ENCODE measurements around the gene MISP.

The MISP gene

DNA sequence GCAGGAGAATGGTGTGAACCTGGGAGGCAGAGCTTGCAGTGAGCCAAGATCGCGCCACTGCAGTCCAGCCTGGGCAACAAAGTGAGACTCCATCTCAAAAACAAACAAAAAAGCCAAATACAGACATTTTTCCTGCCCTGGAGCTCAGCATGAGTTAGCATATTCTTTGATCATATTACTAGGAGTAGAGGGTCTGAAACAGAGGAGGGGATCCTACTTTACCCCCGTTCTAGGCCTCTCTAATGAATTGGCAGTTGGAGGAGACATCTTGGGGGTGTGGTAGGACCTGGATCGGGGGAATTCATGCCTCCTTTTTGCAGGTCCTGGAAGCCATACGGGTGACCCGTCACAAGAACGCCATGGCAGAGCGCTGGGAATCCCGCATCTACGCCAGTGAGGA is 12.3 kb downstream of the MISP start:
- DNase-seq (ENCODE audit: extremely low read depth, low read depth): no peak
- TF ChIP-seq, protein P1, sequence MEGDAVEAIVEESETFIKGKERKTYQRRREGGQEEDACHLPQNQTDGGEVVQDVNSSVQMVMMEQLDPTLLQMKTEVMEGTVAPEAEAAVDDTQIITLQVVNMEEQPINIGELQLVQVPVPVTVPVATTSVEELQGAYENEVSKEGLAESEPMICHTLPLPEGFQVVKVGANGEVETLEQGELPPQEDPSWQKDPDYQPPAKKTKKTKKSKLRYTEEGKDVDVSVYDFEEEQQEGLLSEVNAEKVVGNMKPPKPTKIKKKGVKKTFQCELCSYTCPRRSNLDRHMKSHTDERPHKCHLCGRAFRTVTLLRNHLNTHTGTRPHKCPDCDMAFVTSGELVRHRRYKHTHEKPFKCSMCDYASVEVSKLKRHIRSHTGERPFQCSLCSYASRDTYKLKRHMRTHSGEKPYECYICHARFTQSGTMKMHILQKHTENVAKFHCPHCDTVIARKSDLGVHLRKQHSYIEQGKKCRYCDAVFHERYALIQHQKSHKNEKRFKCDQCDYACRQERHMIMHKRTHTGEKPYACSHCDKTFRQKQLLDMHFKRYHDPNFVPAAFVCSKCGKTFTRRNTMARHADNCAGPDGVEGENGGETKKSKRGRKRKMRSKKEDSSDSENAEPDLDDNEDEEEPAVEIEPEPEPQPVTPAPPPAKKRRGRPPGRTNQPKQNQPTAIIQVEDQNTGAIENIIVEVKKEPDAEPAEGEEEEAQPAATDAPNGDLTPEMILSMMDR (IDR thresholded peaks at IDR 0.05; ENCODE audit: low read depth, low read length): no peak

DNA sequence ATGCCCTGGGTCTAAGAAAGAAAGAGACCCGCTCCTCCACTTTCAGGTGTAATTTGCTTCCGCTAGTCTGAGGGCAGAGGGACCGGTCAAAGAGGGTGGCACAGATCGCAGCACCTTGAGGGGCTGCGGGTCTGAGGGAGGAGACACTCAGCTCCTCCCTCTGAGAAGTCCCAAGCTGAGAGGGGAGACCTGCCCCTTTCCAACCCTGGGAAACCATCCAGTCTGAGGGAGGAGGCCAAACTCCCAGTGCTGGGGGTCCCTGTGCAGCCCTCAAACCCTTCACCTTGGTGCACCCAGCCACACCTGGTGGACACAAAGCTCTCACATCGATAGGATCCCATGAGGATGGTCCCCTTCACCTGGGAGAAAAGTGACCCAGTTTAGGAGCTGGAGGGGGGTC is 13.0 kb downstream of the MISP start:
- TF ChIP-seq, protein P1 (IDR thresholded peaks at IDR 0.05; ENCODE audit: low read depth, low read length): no peak
- no peak for DNase-seq (ENCODE audit: extremely low read depth, low read depth)

DNA sequence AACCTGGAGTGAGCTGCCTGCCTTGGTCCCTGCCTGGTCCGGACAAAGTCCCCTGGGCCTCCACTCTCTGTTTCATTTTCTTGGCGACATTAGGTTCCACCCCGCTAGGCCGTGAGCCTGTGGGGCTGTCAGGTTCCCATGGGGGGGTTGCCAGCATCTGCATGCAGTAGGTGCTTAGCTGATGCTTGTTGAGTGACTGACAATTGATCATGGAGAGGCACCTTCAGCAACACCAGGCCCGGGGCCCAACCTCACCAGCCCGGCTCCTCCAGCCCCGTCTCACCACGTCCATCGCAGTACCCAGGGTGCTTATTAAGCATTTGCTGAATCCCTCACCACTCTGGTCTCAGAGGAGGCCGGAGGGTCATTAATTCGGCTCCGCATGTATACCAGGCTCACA is 13.4 kb downstream of the MISP start:
- no peak for DNase-seq (ENCODE audit: extremely low read depth, low read depth)
- TF ChIP-seq, protein P1 (IDR thresholded peaks at IDR 0.05; ENCODE audit: low read depth, low read length): no peak

DNA sequence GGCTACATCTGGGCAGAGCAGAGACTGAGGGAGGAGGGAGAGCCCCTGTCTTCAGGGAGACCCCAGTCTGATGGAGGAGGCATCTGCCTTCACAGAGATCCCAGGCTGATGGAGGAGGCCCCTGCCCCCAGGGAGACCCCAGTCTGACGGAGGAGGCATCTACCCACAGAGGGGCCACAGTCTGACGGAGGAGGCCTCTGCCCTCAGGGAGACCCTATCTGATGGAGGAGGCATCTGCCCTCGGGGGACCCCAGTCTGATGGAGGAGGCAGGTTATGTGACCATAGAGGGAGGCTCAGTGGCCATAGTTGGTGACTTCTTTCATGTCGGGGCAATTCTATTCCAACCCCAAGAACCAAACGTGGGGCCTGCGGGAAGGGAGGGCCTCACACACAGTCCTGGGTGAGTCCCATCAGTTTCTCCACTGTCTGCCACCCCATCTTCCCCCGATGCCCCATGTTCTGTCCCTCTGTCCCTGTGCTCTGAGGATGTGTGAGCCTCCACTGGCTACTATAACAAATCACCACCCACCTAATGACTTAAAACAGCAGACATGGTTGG is 14.3 kb downstream of the MISP start:
- DNase-seq (ENCODE audit: extremely low read depth, low read depth): no peak
- TF ChIP-seq, protein P1 (IDR thresholded peaks at IDR 0.05; ENCODE audit: low read depth, low read length): no peak

DNA sequence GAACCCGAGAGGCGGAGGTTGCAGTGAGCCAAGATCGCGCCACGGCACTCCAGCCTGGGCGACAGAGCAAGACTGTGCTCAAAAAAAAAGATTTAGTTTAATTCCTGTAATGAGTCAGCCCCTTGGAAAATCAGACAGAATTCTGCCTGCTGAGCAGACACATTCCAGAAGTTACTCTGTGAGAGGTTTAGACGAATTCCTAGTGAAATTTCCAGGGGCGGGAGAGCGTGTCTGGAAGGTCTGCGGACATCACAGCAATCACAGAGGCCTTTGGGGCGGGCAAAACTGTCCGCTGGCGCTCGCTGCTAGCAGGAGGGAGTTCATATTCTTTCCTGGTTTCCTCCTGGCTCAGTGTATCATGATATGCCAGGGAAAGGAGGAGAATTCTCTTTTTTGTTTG is 17.5 kb downstream of the MISP start:
- DNase-seq (ENCODE audit: extremely low read depth, low read depth): peak; percentile 54
- TF ChIP-seq, protein P1 (IDR thresholded peaks at IDR 0.05; ENCODE audit: low read depth, low read length): no peak

DNA sequence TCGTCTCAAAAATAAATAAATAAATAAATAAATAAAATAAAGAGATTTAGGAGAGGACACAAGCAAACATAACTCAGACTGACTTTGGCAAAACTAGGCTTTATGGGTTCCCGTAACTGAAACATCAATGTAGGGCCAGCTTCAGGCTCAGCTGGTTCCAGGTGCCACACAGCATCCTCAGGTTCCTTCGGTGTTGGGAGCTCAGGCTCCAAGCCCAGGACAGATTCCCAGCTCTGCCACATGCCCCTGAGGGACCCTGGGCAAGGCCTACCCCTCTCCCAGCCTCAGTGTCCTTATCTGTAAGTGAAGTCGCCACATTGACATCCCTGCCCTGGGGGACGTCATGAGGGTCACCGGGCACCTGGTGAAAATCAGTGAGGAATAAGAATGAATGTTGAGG is 18.7 kb downstream of the MISP start:
- TF ChIP-seq, protein P1 (IDR thresholded peaks at IDR 0.05; ENCODE audit: low read depth, low read length): no peak
- no peak for DNase-seq (ENCODE audit: extremely low read depth, low read depth)

DNA sequence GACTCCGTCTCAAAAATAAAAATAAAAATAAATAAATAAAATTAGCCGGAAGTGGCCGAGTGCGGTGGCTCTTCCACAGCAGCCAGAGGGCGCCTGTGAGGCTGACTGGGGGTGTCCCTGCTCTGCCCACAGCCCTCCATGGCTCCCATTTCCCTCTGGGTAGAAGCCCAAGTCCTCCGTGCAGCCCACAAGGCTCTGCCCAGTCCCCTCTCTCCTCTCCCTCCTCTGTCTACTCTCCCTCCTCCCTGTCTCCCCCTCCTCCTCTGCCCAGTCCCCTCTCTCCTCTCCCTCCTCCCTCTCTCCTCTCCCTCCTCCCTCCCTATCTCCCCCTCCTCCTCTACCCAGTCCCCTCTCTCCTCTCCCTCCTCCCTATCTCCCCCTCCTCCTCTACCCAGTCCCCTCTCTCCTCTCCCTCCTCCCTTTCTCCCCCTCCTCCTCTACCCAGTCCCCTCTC is 20.4 kb downstream of the MISP start:
- TF ChIP-seq, protein P1 (IDR thresholded peaks at IDR 0.05; ENCODE audit: low read depth, low read length): peak; percentile 62
- DNase-seq (ENCODE audit: extremely low read depth, low read depth): no peak

Measured in AG09319 (cell line).